Neural cell (in vitro differentiated cells): ENCODE measurements around the gene TEK. TPM values are rescaled to one million over a fixed set of nuclear protein-coding genes. Genes with fewer than 3 reads are reported as not detected.

Experiments
- H2AFZ ChIP-seq: fragments of 200-600, 300-800 bp; sonication (generic), shearing (Covaris generic); 2 replicates; pipeline ENCODE4 v1.6.0; 2014; ENCODE audit warnings: low read depth, mild to moderate bottlenecking, antibody characterized with exemption, low read length, moderate library complexity
- H3F3A ChIP-seq: fragments of 200-600 bp; shearing (Covaris generic); 2 replicates; pipeline ENCODE4 v1.6.1; 2016; ENCODE audit warnings: mild to moderate bottlenecking, moderate library complexity, mixed read lengths, antibody characterized with exemption, low read length; ENCODE audit not compliant: insufficient read depth, poor library complexity, severe bottlenecking
- H3K27ac ChIP-seq: fragments of 200-600, 300-800 bp; sonication (generic), shearing (Covaris generic); 2 replicates; pipeline ENCODE4 v1.5.1; 2014; ENCODE audit warnings: mild to moderate bottlenecking, low read length, moderate library complexity
- H3K27me3 ChIP-seq: fragments of 300-800, 200-600 bp; sonication (generic), shearing (Covaris generic); 2 replicates; pipeline ENCODE4 v1.6.0; 2014; ENCODE audit warnings: mild to moderate bottlenecking, low read depth, low read length, moderate library complexity; ENCODE audit not compliant: insufficient read depth
- H3K36me3 ChIP-seq: fragments of 300-800, 200-600 bp; sonication (generic), shearing (Covaris generic); 2 replicates; pipeline ENCODE4 v1.5.1; 2014; ENCODE audit warnings: mild to moderate bottlenecking, antibody characterized with exemption, low read length, moderate library complexity; ENCODE audit not compliant: insufficient read depth
- H3K4me2 ChIP-seq: fragments of 300-800, 200-600 bp; sonication (generic), shearing (Covaris generic); 2 replicates; pipeline ENCODE4 v1.6.0; 2014; ENCODE audit warnings: mild to moderate bottlenecking, low read length
- H3K4me3 ChIP-seq: fragments of 300-800, 200-600 bp; sonication (generic), shearing (Covaris generic); 2 replicates; pipeline ENCODE4 v1.5.1; 2014; ENCODE audit warnings: mild to moderate bottlenecking, low read length, moderate library complexity
- H3K79me2 ChIP-seq: fragments of 200-600 bp; shearing (Covaris generic); replicated peaks from 2 replicates; pipeline ENCODE4 v1.6.0; 2014; ENCODE audit warnings: mild to moderate bottlenecking, low read length, moderate library complexity; ENCODE audit not compliant: insufficient read depth
- H3K9ac ChIP-seq: fragments of 300-800, 200-600 bp; sonication (generic), shearing (Covaris generic); 2 replicates; pipeline ENCODE4 v1.6.1; 2016; ENCODE audit warnings: mild to moderate bottlenecking, low read length, mixed read lengths
- H3K9me2 ChIP-seq: fragments of 200-600 bp; shearing (Covaris generic); 2 replicates; pipeline ENCODE4 v1.6.1; 2016; ENCODE audit warnings: mild to moderate bottlenecking, low read length, mixed read lengths; ENCODE audit not compliant: insufficient read depth
- H3K9me3 ChIP-seq: fragments of 200-600, 300-800 bp; sonication (generic), shearing (Covaris generic); 2 replicates; pipeline ENCODE4 v1.6.1; 2016; ENCODE audit warnings: mild to moderate bottlenecking, mixed run types, low read length, moderate library complexity, mixed read lengths
- H4K20me1 ChIP-seq: fragments of 200-600 bp; shearing (Covaris generic); 2 replicates; pipeline ENCODE4 v1.6.1; 2016; ENCODE audit warnings: mild to moderate bottlenecking, mixed run types; ENCODE audit not compliant: insufficient read depth
- EP300 ChIP-seq: fragments of 450-650 bp; conservative IDR thresholded peaks from 2 replicates; pipeline ENCODE4 v1.6.1; 2014; ENCODE audit warnings: antibody characterized with exemption, mild to moderate bottlenecking, moderate library complexity; ENCODE audit not compliant: poor library complexity, severe bottlenecking
- EZH2 ChIP-seq: fragments of 200-600, 300-800 bp; shearing (Covaris generic), sonication (generic); IDR thresholded peaks from 2 replicates; pipeline ENCODE4 v1.6.1; 2014; ENCODE audit warnings: antibody characterized with exemption, low read length, borderline replicate concordance, mild to moderate bottlenecking; ENCODE audit not compliant: insufficient read depth, poor library complexity, severe bottlenecking
- MXI1 ChIP-seq: fragments of 450-650 bp; conservative IDR thresholded peaks from 2 replicates; pipeline ENCODE4 v1.6.1; 2014; ENCODE audit warnings: antibody characterized with exemption, mild to moderate bottlenecking; ENCODE audit not compliant: poor library complexity, severe bottlenecking
- POLR2AphosphoS5 ChIP-seq: IDR thresholded peaks from 2 replicates; pipeline ENCODE4 v1.6.1; 2012
- RAD21 ChIP-seq: fragments of 450-650 bp; conservative IDR thresholded peaks from 2 replicates; pipeline ENCODE4 v1.6.1; 2014; ENCODE audit warnings: antibody characterized with exemption, mild to moderate bottlenecking, moderate library complexity
- SMC3 ChIP-seq: fragments of 450-650 bp; conservative IDR thresholded peaks from 2 replicates; pipeline ENCODE4 v1.6.1; 2014; ENCODE audit warnings: antibody characterized with exemption, mild to moderate bottlenecking, moderate library complexity; ENCODE audit not compliant: poor library complexity
- TAF1 ChIP-seq: IDR thresholded peaks from 2 replicates; pipeline ENCODE4 v1.6.1; 2012; ENCODE audit warnings: low read depth
- polyA plus RNA-seq: library from polyadenylated mRNA; depleted of rRNA; stranded (reverse); fragments of >200 nt; gene quantifications from 2 replicates; pipeline ENCODE4 v1.2.3, GENCODE V29; 2014
- TF ChIP-seq, protein P1 (sequence below): fragments of 450-650 bp; IDR thresholded peaks from 2 replicates; pipeline ENCODE4 v1.5.1; 2014; ENCODE audit warnings: antibody characterized with exemption, mild to moderate bottlenecking, moderate library complexity; ENCODE audit not compliant: poor library complexity, severe bottlenecking
- TF ChIP-seq, protein P2 (sequence below): IDR thresholded peaks from 2 replicates; pipeline ENCODE4 v1.6.1; 2012; ENCODE audit warnings: borderline replicate concordance

Gene TEK
- polyA plus RNA-seq, 1 donor from 2014 or later = 0.83 TPM

DNA sequence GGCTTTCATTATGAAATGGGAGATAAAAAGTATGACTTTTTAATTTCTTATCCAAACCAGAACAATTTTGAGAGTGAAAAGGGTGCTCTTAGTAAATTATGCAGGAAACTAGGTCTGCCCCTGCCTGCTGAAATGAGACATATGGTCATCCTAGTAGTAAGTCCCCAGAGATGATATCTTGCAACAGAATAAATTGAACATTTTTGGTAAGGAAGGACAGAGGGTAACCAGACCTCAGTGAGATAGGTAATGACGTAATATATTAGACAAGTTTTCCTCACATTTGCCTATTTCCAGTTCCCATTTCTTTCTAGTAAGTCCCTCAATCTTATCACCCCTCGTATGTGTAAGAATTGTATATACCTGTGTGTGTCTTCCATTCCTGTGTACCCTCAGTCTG lies 96.2 kb downstream of the TEK start:
- Histone ChIP-seq H3F3A (no peaks in the 10 kb centered on the region), H3K9me2 (no peaks in the 10 kb centered on the region), H2AFZ (no peak overlapping the region), H3K9me3 (no peaks in the 10 kb centered on the region), H4K20me1 (no peaks in the 10 kb centered on the region), H3K4me2 (no peak overlapping the region), H3K36me3 (no peaks in the 10 kb centered on the region), H3K27ac (no peak overlapping the region), H3K4me3 (no peak overlapping the region), H3K79me2 (no peaks in the 10 kb centered on the region), H3K9ac (no peak overlapping the region), H3K27me3 (no peaks in the 10 kb centered on the region)
- TF ChIP-seq RAD21 (no peak), EZH2 (no peak)
- TF ChIP-seq, protein P1, sequence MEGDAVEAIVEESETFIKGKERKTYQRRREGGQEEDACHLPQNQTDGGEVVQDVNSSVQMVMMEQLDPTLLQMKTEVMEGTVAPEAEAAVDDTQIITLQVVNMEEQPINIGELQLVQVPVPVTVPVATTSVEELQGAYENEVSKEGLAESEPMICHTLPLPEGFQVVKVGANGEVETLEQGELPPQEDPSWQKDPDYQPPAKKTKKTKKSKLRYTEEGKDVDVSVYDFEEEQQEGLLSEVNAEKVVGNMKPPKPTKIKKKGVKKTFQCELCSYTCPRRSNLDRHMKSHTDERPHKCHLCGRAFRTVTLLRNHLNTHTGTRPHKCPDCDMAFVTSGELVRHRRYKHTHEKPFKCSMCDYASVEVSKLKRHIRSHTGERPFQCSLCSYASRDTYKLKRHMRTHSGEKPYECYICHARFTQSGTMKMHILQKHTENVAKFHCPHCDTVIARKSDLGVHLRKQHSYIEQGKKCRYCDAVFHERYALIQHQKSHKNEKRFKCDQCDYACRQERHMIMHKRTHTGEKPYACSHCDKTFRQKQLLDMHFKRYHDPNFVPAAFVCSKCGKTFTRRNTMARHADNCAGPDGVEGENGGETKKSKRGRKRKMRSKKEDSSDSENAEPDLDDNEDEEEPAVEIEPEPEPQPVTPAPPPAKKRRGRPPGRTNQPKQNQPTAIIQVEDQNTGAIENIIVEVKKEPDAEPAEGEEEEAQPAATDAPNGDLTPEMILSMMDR = no peak

DNA sequence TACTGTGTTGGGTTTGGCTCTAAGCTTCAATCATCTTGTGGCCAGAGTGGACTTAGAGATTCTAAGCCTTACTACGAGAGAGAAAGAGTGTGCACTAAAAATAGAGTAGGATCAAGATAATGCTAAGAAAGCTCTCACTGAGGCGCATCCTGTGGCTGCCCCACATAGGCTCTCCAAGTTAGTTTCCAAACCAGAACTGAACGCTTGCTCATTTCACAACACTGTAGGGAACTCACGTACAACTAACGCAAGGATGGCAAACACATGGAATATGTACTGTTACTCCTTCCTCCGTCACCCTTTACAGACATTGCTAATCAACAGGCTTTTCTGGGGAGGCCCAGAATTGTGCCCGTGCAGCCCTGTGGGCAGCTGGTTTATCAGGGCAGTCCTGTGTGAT lies 97.0 kb downstream of the TEK start:
- Histone ChIP-seq H3K79me2 (no peaks in the 10 kb centered on the region), H3K27ac (no peak overlapping the region), H4K20me1 (no peaks in the 10 kb centered on the region), H2AFZ (no peak overlapping the region), H3K9ac (no peak overlapping the region), H3K27me3 (no peaks in the 10 kb centered on the region), H3K4me2 (no peak overlapping the region), H3K9me3 (no peaks in the 10 kb centered on the region), H3K36me3 (no peaks in the 10 kb centered on the region), H3F3A (no peaks in the 10 kb centered on the region), H3K4me3 (no peak overlapping the region), H3K9me2 (no peaks in the 10 kb centered on the region)
- no peak for TF ChIP-seq EZH2
- TF ChIP-seq EP300 = no peak
- TF ChIP-seq SMC3 = no peak
- TF ChIP-seq POLR2AphosphoS5 = no peak
- no peak for TF ChIP-seq MXI1
- no peak for TF ChIP-seq RAD21
- no peak for TF ChIP-seq TAF1
- TF ChIP-seq, protein P1 = no peak
- TF ChIP-seq, protein P2, sequence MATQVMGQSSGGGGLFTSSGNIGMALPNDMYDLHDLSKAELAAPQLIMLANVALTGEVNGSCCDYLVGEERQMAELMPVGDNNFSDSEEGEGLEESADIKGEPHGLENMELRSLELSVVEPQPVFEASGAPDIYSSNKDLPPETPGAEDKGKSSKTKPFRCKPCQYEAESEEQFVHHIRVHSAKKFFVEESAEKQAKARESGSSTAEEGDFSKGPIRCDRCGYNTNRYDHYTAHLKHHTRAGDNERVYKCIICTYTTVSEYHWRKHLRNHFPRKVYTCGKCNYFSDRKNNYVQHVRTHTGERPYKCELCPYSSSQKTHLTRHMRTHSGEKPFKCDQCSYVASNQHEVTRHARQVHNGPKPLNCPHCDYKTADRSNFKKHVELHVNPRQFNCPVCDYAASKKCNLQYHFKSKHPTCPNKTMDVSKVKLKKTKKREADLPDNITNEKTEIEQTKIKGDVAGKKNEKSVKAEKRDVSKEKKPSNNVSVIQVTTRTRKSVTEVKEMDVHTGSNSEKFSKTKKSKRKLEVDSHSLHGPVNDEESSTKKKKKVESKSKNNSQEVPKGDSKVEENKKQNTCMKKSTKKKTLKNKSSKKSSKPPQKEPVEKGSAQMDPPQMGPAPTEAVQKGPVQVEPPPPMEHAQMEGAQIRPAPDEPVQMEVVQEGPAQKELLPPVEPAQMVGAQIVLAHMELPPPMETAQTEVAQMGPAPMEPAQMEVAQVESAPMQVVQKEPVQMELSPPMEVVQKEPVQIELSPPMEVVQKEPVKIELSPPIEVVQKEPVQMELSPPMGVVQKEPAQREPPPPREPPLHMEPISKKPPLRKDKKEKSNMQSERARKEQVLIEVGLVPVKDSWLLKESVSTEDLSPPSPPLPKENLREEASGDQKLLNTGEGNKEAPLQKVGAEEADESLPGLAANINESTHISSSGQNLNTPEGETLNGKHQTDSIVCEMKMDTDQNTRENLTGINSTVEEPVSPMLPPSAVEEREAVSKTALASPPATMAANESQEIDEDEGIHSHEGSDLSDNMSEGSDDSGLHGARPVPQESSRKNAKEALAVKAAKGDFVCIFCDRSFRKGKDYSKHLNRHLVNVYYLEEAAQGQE = no peak
